Esophagus squamous epithelium (tissue), 5 donors: ENCODE measurements around the gene PROX2. TPM values are rescaled to one million over a fixed set of nuclear protein-coding genes. Genes with fewer than 3 reads are reported as not detected.

ENCODE experiments used
- DNase-seq: peaks from one replicate; lab custom pipeline; 2025; lab: John Stamatoyannopoulos, UW
- H3K27ac ChIP-seq, 4 donors: fragments of 200-600 bp; sonication (generic); one replicate each; pipeline ENCODE4 v1.5.1; 2016 to 2019; ENCODE audit warnings: mild to moderate bottlenecking in 1 of 4
- H3K27me3 ChIP-seq, 4 donors: fragments of 200-600 bp; sonication (generic); 1 replicate in 3 of 4; 2 replicates in 1 of 4; pipeline versions ENCODE4 v1.5.1 to v1.6.0; 2017 to 2021; ENCODE audit warnings: antibody characterized with exemption in 1 of 4
- H3K36me3 ChIP-seq, 3 donors: fragments of 200-600 bp; sonication (generic); one replicate each; pipeline ENCODE4 v1.5.1; 2016 to 2019
- H3K4me1 ChIP-seq, 3 donors: fragments of 200-600 bp; sonication (generic); one replicate each; pipeline ENCODE4 v1.5.1; 2017 to 2019
- H3K4me3 ChIP-seq, 4 donors: fragments of 200-600 bp; sonication (generic); 1 replicate in 3 of 4; 2 replicates in 1 of 4; pipeline ENCODE4 v1.5.1; 2016 to 2019; ENCODE audit warnings: mild to moderate bottlenecking in 2 of 4, moderate library complexity in 1 of 4
- H3K9me3 ChIP-seq, 3 donors: fragments of 200-600 bp; sonication (generic); one replicate each; pipeline ENCODE4 v1.5.1; 2016 to 2019
- CTCF ChIP-seq, 6 experiments: fragments of 450-650 bp in 4 of 6; fragments of 200-600 bp in 2 of 6; sonication (generic) in 2 of 6; IDR thresholded peaks; one replicate each; pipeline ENCODE4 v1.5.1; 2016 to 2019; ENCODE audit warnings: antibody characterized with exemption in 6 of 6, mild to moderate bottlenecking in 4 of 6, moderate library complexity in 4 of 6
- POLR2A ChIP-seq, 4 donors: fragments of 450-650 bp; IDR thresholded peaks; one replicate each; pipeline ENCODE4 v1.6.1; 2017; ENCODE audit warnings: antibody characterized with exemption in 4 of 4, mild to moderate bottlenecking in 4 of 4, moderate library complexity in 3 of 4
- WGBS, 2 donors: methylation state at CpG; one replicate each; pipeline ENCODE4 v1.1.5; 2018; 5-methylcytosine and 5-hydroxymethylcytosine counted together
- intact Hi-C: fragments of 100-400 bp; cut with DNase I; formaldehyde crosslinking; loops from one replicate; pipeline ENCODE4 v1.15.0; 2022
- total RNA-seq, 4 donors: library from RNA; depleted of rRNA; stranded (reverse); fragments of >200 nt; gene quantifications; one replicate each; pipeline ENCODE4 v1.1.0, GENCODE V29; 2016
- donor health status: DM: yes; HTN: yes; CAD: no.

Gene PROX2
- total RNA-seq, 4 donors from 2014 or later = not detected

- Histone ChIP-seq H3K9me3 (no peaks in the 10 kb centered on the region), H3K36me3 (peaks cover 0 to 24% (median 0%) of the 10 kb centered on the region in 3 donors), H3K27me3 (no peaks in the 10 kb centered on the region), H3K4me1 (peaks cover 16 to 83% (median 51%) of the 10 kb centered on the region in 3 donors), H3K4me3 (no peak overlapping the region), H3K27ac (peak overlapping the region in 1 of 4 donors; percentile 31)
- TF ChIP-seq CTCF (IDR thresholded peaks at IDR 0.05) = no peak
- no peak for TF ChIP-seq POLR2A (IDR thresholded peaks at IDR 0.05)
- 83 to 86% methylated on average over 5 to 8 of the region's 10 CpGs for WGBS, 2 donors
- intact Hi-C loops = loop anchor here (10.0 kb wide), 1 partner anchor 175 kb away; no protein-coding TSS in a partner anchor
- DNase-seq = no peak
Observed at GRCh38 chr14:74909911-74910310, 34.0 kb upstream of the PROX2 start.

GRCh38 chr14:74909501-74909900 lies 33.6 kb upstream of the PROX2 start:
- Histone ChIP-seq H3K27ac (no peak overlapping the region), H3K4me3 (no peak overlapping the region), H3K27me3 (no peaks in the 10 kb centered on the region), H3K4me1 (peaks cover 16 to 80% (median 51%) of the 10 kb centered on the region in 3 donors), H3K9me3 (no peaks in the 10 kb centered on the region), H3K36me3 (peaks cover 0 to 28% (median 0%) of the 10 kb centered on the region in 3 donors)
- DNase-seq = no peak
- 85% methylated on average over 4 of the region's 14 CpGs; no CpG with 5 or more reads in 1 of the 2 donors for WGBS, 2 donors
- TF ChIP-seq POLR2A (IDR thresholded peaks at IDR 0.05) (no peak), CTCF (IDR thresholded peaks at IDR 0.05) (no peak)
- intact Hi-C loops = no loop called here

- H3K9me3 ChIP-seq = no peaks in the 10 kb centered on the region
- no peaks in the 10 kb centered on the region for H3K27me3 ChIP-seq
- H3K27ac ChIP-seq = no peak overlapping the region
- DNase-seq = no peak
- TF ChIP-seq POLR2A (IDR thresholded peaks at IDR 0.05) = no peak
- TF ChIP-seq CTCF (IDR thresholded peaks at IDR 0.05) = no peak
- H3K36me3 ChIP-seq = peaks cover 0 to 34% (median 0%) of the 10 kb centered on the region in 3 donors
- WGBS, 2 donors = 76 to 80% methylated on average over 4 to 5 of the region's 9 CpGs
- peaks cover 13 to 74% (median 46%) of the 10 kb centered on the region in 3 donors for H3K4me1 ChIP-seq
- H3K4me3 ChIP-seq = no peak overlapping the region
- intact Hi-C loops = no loop called here
Observed at GRCh38 chr14:74908861-74909341, 33.0 kb upstream of the PROX2 start.

- WGBS, 2 donors = 32 to 63% methylated on average over 2 to 5 of the region's 6 CpGs
- no peak for TF ChIP-seq POLR2A (IDR thresholded peaks at IDR 0.05)
- TF ChIP-seq CTCF (IDR thresholded peaks at IDR 0.05) = no peak
- intact Hi-C loops = no loop called here
- Histone ChIP-seq H3K4me3 (no peak overlapping the region), H3K9me3 (no peaks in the 10 kb centered on the region), H3K4me1 (peaks cover 13 to 65% (median 40%) of the 10 kb centered on the region in 3 donors), H3K36me3 (peaks cover 5 to 45% (median 5%) of the 10 kb centered on the region in 3 donors), H3K27ac (peak overlapping the region in 1 of 4 donors; percentile 14), H3K27me3 (no peaks in the 10 kb centered on the region)
- no peak for DNase-seq
Observed at GRCh38 chr14:74907744-74908143, 31.8 kb upstream of the PROX2 start.

GRCh38 chr14:74906925-74907521 lies 31.1 kb upstream of the PROX2 start:
- H3K4me1 ChIP-seq = peaks cover 13 to 58% (median 38%) of the 10 kb centered on the region in 3 donors
- peaks cover 13 to 53% (median 13%) of the 10 kb centered on the region in 3 donors for H3K36me3 ChIP-seq
- DNase-seq = no peak
- intact Hi-C loops = no loop called here
- TF ChIP-seq CTCF (IDR thresholded peaks at IDR 0.05) (peak in 1 of 6 experiments; percentile 21), POLR2A (IDR thresholded peaks at IDR 0.05) (no peak)
- WGBS, 2 donors = 61 to 92% methylated on average over 3 to 9 of the region's 12 CpGs
- no peaks in the 10 kb centered on the region for H3K27me3 ChIP-seq
- no peaks in the 10 kb centered on the region for H3K9me3 ChIP-seq
- H3K27ac ChIP-seq = peak overlapping the region in 2 of 4 donors; percentile 9 to 14
- no peak overlapping the region for H3K4me3 ChIP-seq
